Uterus (tissue), 4 donors: ENCODE measurements around the gene JAKMIP2. TPM values are rescaled to one million over a fixed set of nuclear protein-coding genes. Genes with fewer than 3 reads are reported as not detected.
"Not testable (repeated sequence)": the region's sequence is repeated elsewhere in the genome, so short reads cannot be mapped to it uniquely, and the experiment has no call there.

Source experiments
- DNase-seq, 2 donors: peaks; one replicate each; pipeline ENCODE4 v3.0.0-alpha.2; 2019 to 2020
- H3K27ac ChIP-seq, 2 donors: fragments of 200-600 bp; sonication (generic); 1 replicate in 1 of 2; 2 replicates in 1 of 2; pipeline ENCODE4 v1.5.1; 2016 to 2018
- H3K27me3 ChIP-seq, 2 donors: fragments of 200-600 bp; sonication (generic); one replicate each; pipeline ENCODE4 v1.5.1; 2018 to 2019; ENCODE audit warnings: control low read depth in 1 of 2
- H3K36me3 ChIP-seq, 2 donors: fragments of 200-600 bp; sonication (generic); one replicate each; pipeline ENCODE4 v1.5.1; 2019; ENCODE audit warnings: control low read depth in 1 of 2
- H3K4me1 ChIP-seq, 2 donors: fragments of 200-600 bp; sonication (generic); one replicate each; pipeline ENCODE4 v1.5.1; 2018 to 2019; ENCODE audit warnings: control low read depth in 1 of 2
- H3K4me3 ChIP-seq, 2 donors: fragments of 200-600 bp; sonication (generic); 1 replicate in 1 of 2; 2 replicates in 1 of 2; pipeline ENCODE4 v1.5.1; 2018 to 2019; ENCODE audit warnings: mild to moderate bottlenecking in 1 of 2
- H3K9me3 ChIP-seq, 2 donors: fragments of 200-600 bp; sonication (generic); one replicate each; pipeline ENCODE4 v1.5.1; 2019; ENCODE audit warnings: control low read depth in 1 of 2
- CTCF ChIP-seq, 4 experiments: fragments of 200-600 bp in 2 of 4; fragments of 450-650 bp in 2 of 4; sonication (generic) in 2 of 4; IDR thresholded peaks; one replicate each; pipeline ENCODE4 v1.5.1; 2016 to 2019; ENCODE audit warnings: antibody characterized with exemption in 4 of 4, mild to moderate bottlenecking in 2 of 4, moderate library complexity in 1 of 4
- POLR2A ChIP-seq, 2 donors: fragments of 450-650 bp; IDR thresholded peaks; one replicate each; pipeline ENCODE4 v1.6.1; 2016; ENCODE audit warnings: antibody characterized with exemption in 2 of 2, mild to moderate bottlenecking in 1 of 2, moderate library complexity in 1 of 2
- intact Hi-C: fragments of 100-400 bp; cut with DNase I; formaldehyde crosslinking; loops from one replicate; pipeline ENCODE4 v1.15.1; 2023; ENCODE audit warnings: low total_unique reads
- total RNA-seq, 4 donors: library from RNA; depleted of rRNA in 3 of 4; stranded (reverse); fragments of >200 nt in 3 of 4; gene quantifications; one replicate each; pipeline versions ENCODE4 v1.1.0 to v1.2.4, GENCODE V29; 2014 to 2023
- donor health status: DM: yes; HTN: yes; CAD: no.

The JAKMIP2 gene
- total RNA-seq, 4 donors from 2014 or later: 0.29 to 9.3 (median 5.0) TPM

- intact Hi-C loops: no loop called here
- DNase-seq: no peak
- no peaks in the 10 kb centered on the region for H3K9me3 ChIP-seq
- H3K4me3 ChIP-seq: no peak overlapping the region
- TF ChIP-seq POLR2A (IDR thresholded peaks at IDR 0.05) (no peak), CTCF (IDR thresholded peaks at IDR 0.05) (no peak)
- H3K4me1 ChIP-seq: no peaks in the 10 kb centered on the region
- H3K27me3 ChIP-seq: no peaks in the 10 kb centered on the region
- no peaks in the 10 kb centered on the region for H3K36me3 ChIP-seq
- H3K27ac ChIP-seq: no peak overlapping the region
These were observed 50.9 kb downstream of the JAKMIP2 start for GRCh38 chr5:147731431-147732290.

GRCh38 chr5:147727200-147727599, 55.3 kb downstream of the JAKMIP2 start:
- Histone ChIP-seq H3K27ac (no peak overlapping the region), H3K9me3 (no peaks in the 10 kb centered on the region), H3K27me3 (no peaks in the 10 kb centered on the region), H3K4me3 (no peak overlapping the region), H3K36me3 (no peaks in the 10 kb centered on the region), H3K4me1 (no peaks in the 10 kb centered on the region)
- intact Hi-C loops: no loop called here
- TF ChIP-seq POLR2A (IDR thresholded peaks at IDR 0.05): no peak
- no peak for TF ChIP-seq CTCF (IDR thresholded peaks at IDR 0.05)
- no peak for DNase-seq

GRCh38 chr5:147721191-147721960, 61.2 kb downstream of the JAKMIP2 start:
- intact Hi-C loops, H3K36me3 ChIP-seq, H3K9me3 ChIP-seq, H3K4me3 ChIP-seq, H3K4me1 ChIP-seq, DNase-seq, H3K27me3 ChIP-seq, H3K27ac ChIP-seq: not testable (repeated sequence)

- Histone ChIP-seq H3K27me3 (no peaks in the 10 kb centered on the region), H3K9me3 (no peaks in the 10 kb centered on the region), H3K27ac (no peak overlapping the region), H3K36me3 (no peaks in the 10 kb centered on the region), H3K4me1 (no peaks in the 10 kb centered on the region), H3K4me3 (no peak overlapping the region)
- DNase-seq: no peak
- intact Hi-C loops: no loop called here
- TF ChIP-seq POLR2A (IDR thresholded peaks at IDR 0.05) (no peak), CTCF (IDR thresholded peaks at IDR 0.05) (no peak)
These were observed 68.8 kb downstream of the JAKMIP2 start for GRCh38 chr5:147713550-147714295.

GRCh38 chr5:147712598-147712997, 69.9 kb downstream of the JAKMIP2 start:
- no peak for DNase-seq
- H3K4me3 ChIP-seq: no peak overlapping the region
- H3K36me3 ChIP-seq: no peaks in the 10 kb centered on the region
- H3K27ac ChIP-seq: no peak overlapping the region
- no peaks in the 10 kb centered on the region for H3K4me1 ChIP-seq
- intact Hi-C loops: no loop called here
- no peaks in the 10 kb centered on the region for H3K9me3 ChIP-seq
- TF ChIP-seq CTCF (IDR thresholded peaks at IDR 0.05) (no peak), POLR2A (IDR thresholded peaks at IDR 0.05) (no peak)
- H3K27me3 ChIP-seq: no peaks in the 10 kb centered on the region
